Spleen (tissue), 7 donors: Measurements from ENCODE around the gene GSG1L.

ENCODE experiments used
- POLR2AphosphoS5 ChIP-seq, 3 donors: sonication (generic); formaldehyde crosslinking; IDR thresholded peaks; one replicate each; pipeline ENCODE4 v1.5.1; 2017; ENCODE audit warnings: antibody characterized with exemption in 3 of 3
- TF ChIP-seq, protein P1 (sequence below), 11 experiments: fragments of 200-600 bp in 7 of 11; fragments of 450-650 bp in 4 of 11; sonication (generic) in 4 of 11; IDR thresholded peaks in 8 of 11; conservative IDR thresholded peaks in 3 of 11; 1 replicate in 7 of 11; 2 replicates in 4 of 11; pipeline versions ENCODE4 v1.4.0 to v1.8.0; 2016 to 2021; ENCODE audit warnings: antibody characterized with exemption in 11 of 11, inconsistent platforms in 4 of 11, mild to moderate bottlenecking in 1 of 11
- donor health status: DM: no; HTN: no; CAD: no; lungs with moderate emphysema.
- donor health status: DM: no; HTN: no; CAD: no.
- donor health status: DM: no; HTN: no; CAD: no.

DNA sequence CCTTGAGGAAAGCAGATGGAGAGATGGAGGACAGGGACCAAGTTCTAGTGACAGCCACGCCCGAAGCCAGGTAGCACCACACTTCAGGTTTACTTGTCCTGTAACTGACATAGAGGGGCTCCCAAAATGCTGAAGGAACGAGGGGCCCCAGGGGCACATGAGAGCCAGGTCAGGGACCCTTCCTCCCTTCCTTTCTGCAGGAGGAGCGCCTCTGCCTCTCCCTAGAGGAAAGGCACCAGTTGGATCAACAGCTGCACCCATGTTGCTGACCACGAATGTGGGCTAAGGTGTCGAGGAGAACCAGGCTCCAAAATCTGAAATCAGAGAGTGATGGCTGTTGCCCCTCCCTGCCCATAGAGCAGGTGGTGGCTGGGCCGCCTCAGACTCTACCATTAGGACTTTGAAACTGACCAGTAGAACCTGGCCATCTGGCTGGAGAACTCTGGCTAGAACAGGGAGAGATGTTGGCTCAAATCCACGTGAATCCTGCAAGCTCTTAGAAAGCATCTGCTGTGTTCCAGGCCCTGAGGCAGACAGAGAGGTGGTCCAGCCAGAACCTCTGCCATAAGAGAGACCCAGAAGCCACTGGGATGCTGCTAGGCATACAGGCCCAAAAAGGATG is 294.8 kb downstream of the GSG1L start:
- TF ChIP-seq, protein P1, sequence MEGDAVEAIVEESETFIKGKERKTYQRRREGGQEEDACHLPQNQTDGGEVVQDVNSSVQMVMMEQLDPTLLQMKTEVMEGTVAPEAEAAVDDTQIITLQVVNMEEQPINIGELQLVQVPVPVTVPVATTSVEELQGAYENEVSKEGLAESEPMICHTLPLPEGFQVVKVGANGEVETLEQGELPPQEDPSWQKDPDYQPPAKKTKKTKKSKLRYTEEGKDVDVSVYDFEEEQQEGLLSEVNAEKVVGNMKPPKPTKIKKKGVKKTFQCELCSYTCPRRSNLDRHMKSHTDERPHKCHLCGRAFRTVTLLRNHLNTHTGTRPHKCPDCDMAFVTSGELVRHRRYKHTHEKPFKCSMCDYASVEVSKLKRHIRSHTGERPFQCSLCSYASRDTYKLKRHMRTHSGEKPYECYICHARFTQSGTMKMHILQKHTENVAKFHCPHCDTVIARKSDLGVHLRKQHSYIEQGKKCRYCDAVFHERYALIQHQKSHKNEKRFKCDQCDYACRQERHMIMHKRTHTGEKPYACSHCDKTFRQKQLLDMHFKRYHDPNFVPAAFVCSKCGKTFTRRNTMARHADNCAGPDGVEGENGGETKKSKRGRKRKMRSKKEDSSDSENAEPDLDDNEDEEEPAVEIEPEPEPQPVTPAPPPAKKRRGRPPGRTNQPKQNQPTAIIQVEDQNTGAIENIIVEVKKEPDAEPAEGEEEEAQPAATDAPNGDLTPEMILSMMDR (IDR thresholded peaks at IDR 0.05 in 8 of 11, conservative IDR thresholded peaks at IDR 0.05 in 3 of 11), result no peak
- no peak for TF ChIP-seq POLR2AphosphoS5 (IDR thresholded peaks at IDR 0.05)
